ENCODE measurements around the gene GALNT16.

GALNT16 gene

GRCh38 chr14:69345402-69345801, 85.4 kb downstream of the GALNT16 start:
- DNase-seq, result no peak

GRCh38 chr14:69346710-69347109, 86.8 kb downstream of the GALNT16 start:
- DNase-seq, result no peak

- no peak for DNase-seq
Measured at GRCh38 chr14:69349091-69349777, 89.3 kb downstream of the GALNT16 start.

- no peak for DNase-seq
Measured at GRCh38 chr14:69350892-69351291, 90.9 kb downstream of the GALNT16 start.

GRCh38 chr14:69351385-69351784, 91.4 kb downstream of the GALNT16 start:
- no peak for DNase-seq

GRCh38 chr14:69351911-69352310, 92.0 kb downstream of the GALNT16 start:
- DNase-seq, result no peak

- DNase-seq, result no peak
Measured at GRCh38 chr14:69353168-69353567, 93.2 kb downstream of the GALNT16 start.

- no peak for DNase-seq
Measured at GRCh38 chr14:69354383-69355153, 94.6 kb downstream of the GALNT16 start.

- DNase-seq, result no peak
Measured at GRCh38 chr14:69355154-69355597, 95.2 kb downstream of the GALNT16 start.

- DNase-seq, result no peak
Measured at GRCh38 chr14:69355607-69356281, 95.8 kb downstream of the GALNT16 start.

- no peak for DNase-seq
Measured at GRCh38 chr14:69356903-69357543, 97.1 kb downstream of the GALNT16 start.

- no peak for DNase-seq
Measured at GRCh38 chr14:69357544-69358200, 97.7 kb downstream of the GALNT16 start.

GRCh38 chr14:69358233-69358963, 98.4 kb downstream of the GALNT16 start:
- no peak for DNase-seq

- no peak for DNase-seq
Measured at GRCh38 chr14:69358966-69359365, 99.0 kb downstream of the GALNT16 start.

GRCh38 chr14:69360438-69361108, 100.6 kb downstream of the GALNT16 start:
- no peak for DNase-seq

- no peak for DNase-seq
Measured at GRCh38 chr14:69363055-69363454, 103.1 kb downstream of the GALNT16 start.

GRCh38 chr14:69363964-69364363, 104.0 kb downstream of the GALNT16 start:
- DNase-seq, result no peak

GRCh38 chr14:69364378-69364777, 104.4 kb downstream of the GALNT16 start:
- DNase-seq, result no peak

- no peak for DNase-seq
Measured at GRCh38 chr14:69366069-69366468, 106.1 kb downstream of the GALNT16 start.

GRCh38 chr14:69366761-69367160, 106.8 kb downstream of the GALNT16 start:
- no peak for DNase-seq

- DNase-seq, result no peak
Measured at GRCh38 chr14:69368381-69368780, 108.4 kb downstream of the GALNT16 start.
